CD4-positive, alpha-beta T cell treated with Interleukin-6 at 100 ng/mL for 8 hours (primary cell): ENCODE measurements around the gene NKAIN1.
A peak's percentile ranks its signal among the peaks of the same experiment; 100 is the strongest.
"Not testable (repeated sequence)": the region's sequence is repeated elsewhere in the genome, so short reads cannot be mapped to it uniquely, and the experiment has no call there.

Source experiments
- DNase-seq: peaks from one replicate; pipeline ENCODE4 v3.0.0-alpha.2; 2020; ENCODE audit warnings: mixed read lengths, low spot score

NKAIN1 gene

DNA sequence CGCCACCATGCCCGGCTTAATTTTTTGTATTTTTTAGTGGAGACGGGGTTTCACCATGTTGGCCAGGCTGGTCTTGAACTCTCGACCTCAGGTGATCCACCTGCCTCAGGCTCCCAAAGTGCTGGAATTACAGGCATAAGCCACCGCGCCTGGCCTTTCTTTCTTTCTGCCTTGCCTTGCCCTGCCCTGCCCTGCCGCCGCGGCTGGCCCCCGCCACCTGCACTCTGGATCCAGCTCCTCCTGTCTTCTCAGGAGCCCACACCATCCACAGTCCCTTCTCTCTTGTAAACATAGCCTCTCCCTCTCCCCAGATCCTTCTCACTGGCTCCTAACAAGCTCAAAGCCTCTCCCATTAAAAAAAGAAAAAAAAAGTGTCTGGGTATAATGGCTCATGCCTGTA lies 44.4 kb downstream of the NKAIN1 start:
- DNase-seq, result not testable (repeated sequence)

- no peak for DNase-seq
Measured at GRCh38 chr1:31193729-31194128, 46.0 kb downstream of the NKAIN1 start.

- no peak for DNase-seq
Measured at GRCh38 chr1:31191281-31191680, 48.4 kb downstream of the NKAIN1 start.

GRCh38 chr1:31189696-31190674 lies 49.7 kb downstream of the NKAIN1 start:
- no peak for DNase-seq

GRCh38 chr1:31183927-31184554 lies 55.6 kb downstream of the NKAIN1 start:
- DNase-seq, result peak; percentile 14

- DNase-seq, result no peak
Measured at GRCh38 chr1:31183126-31183525, 56.6 kb downstream of the NKAIN1 start.

DNA sequence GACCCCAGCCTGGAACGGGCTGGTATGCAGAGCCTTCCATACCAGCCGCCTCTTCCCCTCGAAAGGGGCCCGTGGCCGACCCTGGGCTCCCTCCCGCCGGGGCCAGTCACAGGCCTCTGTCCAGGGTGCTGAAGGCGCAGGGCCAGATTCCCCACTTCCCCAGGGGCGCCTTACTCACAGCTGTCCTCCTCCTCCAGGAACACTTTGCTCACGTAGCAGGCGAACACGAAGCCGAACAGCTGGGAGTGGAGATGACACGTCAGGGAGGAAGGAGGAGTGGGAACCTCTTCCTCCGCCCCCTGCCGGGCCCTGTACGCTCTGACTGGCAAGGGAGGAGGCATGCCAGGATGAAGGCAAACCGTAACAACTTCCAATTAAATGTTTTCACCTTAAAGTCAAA lies 57.3 kb downstream of the NKAIN1 start:
- DNase-seq, result no peak

- DNase-seq, result no peak
Measured at GRCh38 chr1:31181515-31182343, 58.0 kb downstream of the NKAIN1 start.

- no peak for DNase-seq
Measured at GRCh38 chr1:31180338-31180737, 59.3 kb downstream of the NKAIN1 start.

- not testable (repeated sequence) for DNase-seq
Measured at GRCh38 chr1:31176291-31176690, 63.4 kb downstream of the NKAIN1 start.

DNA sequence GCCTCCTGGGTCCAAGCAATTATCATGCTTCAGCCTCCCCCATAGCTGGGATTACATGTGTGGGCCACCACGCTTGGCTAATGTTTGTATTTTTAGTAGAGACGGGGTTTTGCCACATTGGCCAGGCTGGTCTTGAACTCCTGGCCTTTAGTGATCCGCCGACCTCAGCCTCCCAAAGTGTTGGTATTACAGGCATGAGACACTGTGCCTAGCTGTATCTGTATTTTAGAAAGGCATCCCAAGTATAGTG lies 69.3 kb downstream of the NKAIN1 start:
- no peak for DNase-seq

GRCh38 chr1:31166462-31166861 lies 73.2 kb downstream of the NKAIN1 start:
- no peak for DNase-seq

DNA sequence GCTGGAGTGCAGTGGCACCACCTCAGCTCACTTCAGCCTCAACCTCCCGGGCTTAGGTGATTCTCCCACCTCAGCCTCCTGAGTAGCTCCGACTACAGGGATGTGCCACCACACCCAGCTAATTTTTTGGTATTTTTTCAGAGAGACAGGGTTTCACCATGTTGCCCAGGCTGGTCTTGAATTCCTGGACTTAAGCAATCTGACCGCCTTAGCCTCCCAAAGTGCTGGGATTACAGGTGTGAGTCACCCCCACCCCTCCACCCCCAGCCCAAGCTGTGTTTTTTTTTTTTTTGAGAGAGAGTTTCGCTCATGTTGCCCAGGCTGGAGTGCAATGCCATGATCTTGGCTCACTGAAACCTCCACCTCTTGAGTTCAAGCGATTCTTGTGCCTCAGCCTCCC lies 75.4 kb downstream of the NKAIN1 start:
- no peak for DNase-seq

GRCh38 chr1:31163866-31164265 lies 75.8 kb downstream of the NKAIN1 start:
- no peak for DNase-seq

DNA sequence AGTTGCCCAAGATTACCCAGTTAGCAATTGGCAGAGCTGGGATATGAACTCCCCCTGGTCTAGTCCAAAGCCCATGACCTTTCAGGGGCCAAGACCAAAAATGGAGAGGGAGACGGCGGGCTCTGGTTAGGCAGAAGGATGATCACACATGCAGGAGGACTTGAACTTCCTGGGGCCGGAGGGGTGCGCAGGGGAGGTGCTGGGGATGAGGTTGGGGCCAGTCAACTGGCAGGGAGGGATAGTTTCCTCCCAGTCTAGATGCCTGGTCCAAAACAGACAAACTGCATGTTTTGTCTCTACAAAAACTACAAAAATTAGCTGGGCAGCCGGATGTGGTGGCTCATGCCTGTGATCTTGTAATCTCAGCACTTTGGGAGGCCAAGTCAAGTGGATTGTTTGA lies 78.1 kb downstream of the NKAIN1 start:
- DNase-seq, result no peak

DNA sequence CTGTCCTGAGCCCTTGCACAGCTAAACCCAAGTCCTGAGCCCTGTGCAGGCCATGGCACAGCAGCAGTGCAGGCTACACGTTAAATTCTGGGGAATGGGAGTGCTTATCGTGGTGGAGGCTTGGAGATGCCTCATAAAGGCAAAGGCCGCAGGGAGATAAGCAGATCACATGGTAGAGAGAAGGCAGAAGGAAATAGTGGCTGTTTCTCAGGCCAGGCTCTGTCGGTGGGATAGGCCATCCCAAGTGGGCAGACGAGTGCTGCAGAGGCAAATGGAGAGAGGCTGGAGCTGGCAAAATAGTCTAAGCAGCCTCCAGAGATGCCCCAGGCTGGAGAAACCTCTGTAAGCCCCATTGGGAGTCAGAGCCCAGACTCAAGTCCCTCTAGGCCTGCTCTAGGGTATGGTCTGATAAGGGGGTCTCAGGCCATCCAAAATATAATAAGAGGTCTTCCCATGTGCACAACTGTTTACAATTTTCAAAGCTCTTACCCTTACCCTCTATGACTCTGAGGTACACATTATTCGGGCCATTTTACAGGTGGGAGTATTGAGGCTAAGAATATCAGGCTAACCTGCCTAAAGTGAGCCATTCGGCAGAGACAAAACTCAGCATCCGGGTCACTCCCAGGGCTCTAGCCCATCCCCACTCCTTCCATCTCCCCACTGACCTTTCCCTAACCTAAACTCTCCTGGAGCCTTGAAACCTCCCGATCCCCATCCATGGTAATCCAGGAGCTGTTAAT lies 79.6 kb downstream of the NKAIN1 start:
- DNase-seq, result no peak

DNA sequence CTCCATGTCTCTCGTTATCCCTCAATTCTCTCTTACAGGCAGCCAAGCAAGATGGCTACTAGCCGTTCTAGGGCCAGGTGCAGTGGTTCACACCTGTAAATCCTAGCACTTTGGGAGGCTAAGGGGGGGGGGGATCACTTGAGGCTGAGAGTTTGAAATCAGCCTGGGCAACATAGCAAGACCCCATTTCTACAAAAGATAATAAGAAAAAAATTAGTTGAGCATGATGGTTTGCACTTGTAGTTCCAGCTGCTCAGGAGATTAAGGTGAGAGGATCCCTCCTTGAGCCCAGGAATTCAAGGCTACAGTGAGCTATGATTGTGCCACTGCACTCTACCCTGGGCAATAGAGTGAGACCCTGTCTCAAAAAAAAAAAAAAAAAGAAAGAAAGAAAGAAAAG lies 80.4 kb downstream of the NKAIN1 start:
- no peak for DNase-seq

DNA sequence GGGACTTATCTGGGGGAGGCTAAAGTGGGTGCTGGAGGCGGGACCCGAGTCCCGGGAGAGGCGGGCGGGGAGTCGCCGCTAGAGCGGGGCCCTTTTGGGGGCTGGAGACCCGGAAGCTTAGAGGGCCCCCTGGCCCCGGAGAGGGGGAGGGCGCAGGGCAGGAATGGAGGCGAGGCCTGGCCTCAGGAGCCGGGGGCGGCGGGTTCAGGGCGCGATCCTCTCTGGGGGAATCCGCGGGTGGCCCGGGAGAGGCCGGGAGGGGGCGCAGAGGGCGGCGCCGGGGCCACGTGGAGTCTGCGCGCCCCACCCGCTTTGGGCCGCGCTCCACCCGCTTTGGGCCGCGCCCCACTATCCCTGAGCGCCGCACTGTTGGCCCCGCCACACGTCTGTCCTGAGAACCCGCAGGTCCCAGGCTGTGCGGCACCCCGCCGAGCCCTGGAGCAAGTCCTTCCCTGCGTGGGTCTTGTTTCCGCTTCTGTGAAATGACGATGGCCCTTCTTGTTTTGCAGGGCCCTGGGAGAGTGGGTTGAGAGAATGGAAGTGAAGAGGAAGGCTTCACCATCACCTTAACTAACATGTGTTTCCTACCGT lies 84.4 kb downstream of the NKAIN1 start:
- peak; percentile 38 for DNase-seq

- peak; percentile 74 for DNase-seq
Measured at GRCh38 chr1:31154632-31155215, 85.0 kb downstream of the NKAIN1 start.

DNA sequence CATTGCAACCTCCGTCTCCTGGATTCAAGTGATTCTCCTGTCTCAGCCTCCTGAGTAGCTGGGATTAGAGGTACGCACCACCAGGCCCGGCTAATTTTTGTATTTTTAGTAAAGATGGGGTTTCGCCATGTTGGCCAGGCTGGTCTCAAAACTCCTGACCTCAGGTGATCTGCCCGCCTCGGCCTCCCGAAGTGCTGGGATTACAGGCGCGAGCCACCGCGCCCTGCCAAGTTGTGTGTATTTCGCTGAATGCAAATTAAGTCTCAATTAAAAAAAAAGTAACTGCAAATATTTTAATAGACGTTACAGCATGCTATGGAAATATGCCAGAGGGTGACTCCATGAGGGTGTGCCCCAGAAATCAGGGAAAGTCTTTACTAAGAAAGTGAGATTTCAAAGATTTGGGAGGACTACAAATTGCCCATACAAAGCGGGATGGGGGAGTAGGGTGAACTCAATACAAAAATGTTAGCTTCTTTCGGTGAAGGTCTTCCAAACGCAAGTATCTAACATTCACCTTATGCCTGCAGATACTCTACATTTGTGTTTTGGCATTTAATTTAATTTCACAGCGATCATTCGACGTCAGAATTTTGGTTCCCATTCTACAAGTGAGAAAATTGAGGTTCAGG lies 85.6 kb downstream of the NKAIN1 start:
- no peak for DNase-seq

DNA sequence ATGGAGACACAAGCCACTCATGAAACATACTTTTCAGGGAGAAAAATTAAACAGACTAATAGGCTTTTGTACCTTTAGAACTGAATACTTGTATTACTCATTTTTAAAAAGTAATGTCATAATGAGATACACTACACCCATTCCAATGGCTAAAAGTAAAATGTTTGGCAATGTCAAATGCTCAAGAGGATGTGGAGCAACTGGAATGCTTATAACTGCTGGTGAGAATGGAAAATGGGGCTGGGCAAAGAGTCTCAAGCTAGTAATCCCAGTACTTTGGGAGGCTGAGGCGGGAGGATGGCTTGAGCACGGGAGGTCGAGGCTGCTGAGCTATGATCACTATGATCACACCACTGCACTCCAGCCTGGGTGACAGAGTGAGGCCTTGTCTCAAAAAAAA lies 86.3 kb downstream of the NKAIN1 start:
- no peak for DNase-seq
